Endothelial cell of umbilical vein (primary cell): ENCODE data around the gene C3orf70. TPM values are rescaled to one million over a fixed set of nuclear protein-coding genes. Genes with fewer than 3 reads are reported as not detected.

Experiments used
- BruUV-seq: library from RNA; stranded (reverse); fragments of 400-500 nt; replicated peaks from 2 replicates; lab custom pipeline; 2021; lab: Mats Ljungman, UMichigan
- CTCF ChIA-PET: fragments of 300-600, 350-600 bp; sonication (Branson Sonifier 250); formaldehyde crosslinking; loops from one replicate; lab custom pipeline; 2021; ENCODE audit warnings: antibody characterized with exemption, inconsistent platforms; lab: Charles Lee
- POLR2A ChIA-PET: fragments of 300-600, 350-600 bp; sonication (Branson Sonifier 250); formaldehyde crosslinking; loops from one replicate; lab custom pipeline; 2021; ENCODE audit warnings: antibody characterized with exemption, inconsistent platforms; lab: Charles Lee
- DNase-seq: peaks from one replicate; pipeline ENCODE4 v3.0.0-alpha.2; 2011; ENCODE audit warnings: low read depth, low spot score
- FAIRE-seq: peaks from 2 replicates; lab custom pipeline; 2011; peaks lifted over from hg19 to GRCh38; lab: Jason Lieb, UNC
- H2AFZ ChIP-seq: 2 replicates; pipeline ENCODE4 v1.6.0; 2012; ENCODE audit warnings: low read depth, low read length, control low read depth, inconsistent platforms
- H3K27ac ChIP-seq: 2 replicates; pipeline ENCODE4 v1.5.1; 2011; ENCODE audit warnings: low read depth, mild to moderate bottlenecking, control low read depth, low read length, moderate library complexity; ENCODE audit not compliant: insufficient read depth
- H3K27me3 ChIP-seq, 2 experiments: 2 replicates each; pipeline versions ENCODE4 v1.6.0 to v1.6.1; 2011; ENCODE audit warnings: low read length in 2 of 2, mixed read lengths in 1 of 2; ENCODE audit not compliant: control insufficient read depth in 2 of 2, insufficient read depth in 2 of 2
- H3K36me3 ChIP-seq, 2 experiments: 2 replicates in 1 of 2; 3 replicates in 1 of 2; pipeline ENCODE4 v1.5.1; 2011; ENCODE audit warnings: low read length in 2 of 2, mild to moderate bottlenecking in 1 of 2, moderate library complexity in 1 of 2; ENCODE audit not compliant: control insufficient read depth in 2 of 2, insufficient read depth in 2 of 2; ENCODE audit errors: extremely low read depth in 1 of 2
- H3K4me1 ChIP-seq: 3 replicates; pipeline ENCODE4 v1.5.1; 2011; ENCODE audit warnings: mild to moderate bottlenecking, low read length; ENCODE audit not compliant: control insufficient read depth, insufficient read depth; ENCODE audit errors: extremely low read depth
- H3K4me2 ChIP-seq: 2 replicates; pipeline ENCODE4 v1.6.1; 2011; ENCODE audit warnings: low read length, control low read depth, mixed read lengths; ENCODE audit not compliant: insufficient read depth
- H3K4me3 ChIP-seq, 3 experiments: fragments of 200-600 bp in 1 of 3; sonication (generic), shearing (Covaris generic) in 1 of 3; replicated peaks in 1 of 3; 2 replicates each; pipeline ENCODE4 v1.5.1; 2011 to 2016; ENCODE audit warnings: control low read depth in 3 of 3, low read length in 3 of 3, mild to moderate bottlenecking in 2 of 3, inconsistent platforms in 1 of 3, low read depth in 1 of 3, moderate library complexity in 1 of 3; ENCODE audit not compliant: insufficient read depth in 1 of 3
- H3K79me2 ChIP-seq: 2 replicates; pipeline ENCODE4 v1.6.0; 2012; ENCODE audit warnings: low read length, inconsistent platforms; ENCODE audit not compliant: control insufficient read depth, insufficient read depth
- H3K9ac ChIP-seq: replicated peaks from 2 replicates; pipeline ENCODE3; 2011; ENCODE audit warnings: low read length, control low read depth; ENCODE audit not compliant: insufficient read depth; ENCODE audit errors: extremely low read depth
- H3K9me1 ChIP-seq: replicated peaks from 3 replicates; pipeline ENCODE4 v1.6.0; 2011; ENCODE audit warnings: mild to moderate bottlenecking, low read length; ENCODE audit not compliant: control insufficient read depth, insufficient read depth; ENCODE audit errors: extremely low read depth
- H3K9me3 ChIP-seq: replicated peaks from 2 replicates; pipeline ENCODE4 v1.5.1; 2012; ENCODE audit warnings: low read length, inconsistent platforms; ENCODE audit not compliant: control insufficient read depth, insufficient read depth
- H4K20me1 ChIP-seq: replicated peaks from 2 replicates; pipeline ENCODE3; 2011; ENCODE audit warnings: mild to moderate bottlenecking, low read length; ENCODE audit not compliant: control insufficient read depth, insufficient read depth; ENCODE audit errors: extremely low read depth
- EZH2 ChIP-seq: IDR thresholded peaks from 2 replicates; pipeline ENCODE4 v1.6.1; 2012; ENCODE audit warnings: borderline replicate concordance, low read depth, mild to moderate bottlenecking, moderate library complexity, low read length, inconsistent platforms; ENCODE audit not compliant: severe bottlenecking
- FOS ChIP-seq: IDR thresholded peaks from 2 replicates; pipeline ENCODE4 v1.6.1; 2011; ENCODE audit warnings: mild to moderate bottlenecking, low read length, moderate library complexity, borderline replicate concordance; ENCODE audit not compliant: insufficient read depth
- GATA2 ChIP-seq: IDR thresholded peaks from 2 replicates; pipeline ENCODE4 v1.7.0; 2011; ENCODE audit warnings: low read depth, mild to moderate bottlenecking, moderate library complexity, mixed read lengths, low read length; ENCODE audit not compliant: insufficient read length, insufficient read depth
- JUN ChIP-seq: IDR thresholded peaks from 2 replicates; pipeline ENCODE4 v1.6.1; 2011; ENCODE audit warnings: borderline replicate concordance, low read depth; ENCODE audit not compliant: insufficient read length, insufficient read depth
- MYC ChIP-seq: IDR thresholded peaks from one replicate; pipeline ENCODE4 v1.6.1; 2011; ENCODE audit warnings: mild to moderate bottlenecking, low read depth, low read length
- POLR2A ChIP-seq: IDR thresholded peaks from 2 replicates; pipeline ENCODE4 v1.6.1; 2012; ENCODE audit warnings: low read depth, mild to moderate bottlenecking, control low read depth, low read length
- POLR2AphosphoS5 ChIP-seq: IDR thresholded peaks from 2 replicates; pipeline ENCODE4 v1.6.1; 2012; ENCODE audit warnings: low read depth, mild to moderate bottlenecking, control low read depth, low read length, moderate library complexity; ENCODE audit not compliant: insufficient read depth
- dilution Hi-C: fragments of 300-500 bp; cut with MboI; formaldehyde crosslinking; loops from one replicate; pipeline ENCODE4 v1.15.0; 2019; ENCODE audit warnings: low sequenced_read_pairs; ENCODE audit not compliant: extremely low pct_ligation_motif_present
- intact Hi-C: fragments of 100-400 bp; cut with micrococcal nuclease; formaldehyde crosslinking; loops from one replicate; pipeline ENCODE4 v1.10.0; 2022
- polyA plus RNA-seq, 4 experiments: library from polyadenylated mRNA; depleted of rRNA in 3 of 4; stranded (reverse) in 3 of 4; unstranded in 1 of 4; fragments of >200 nt; gene quantifications; 2 replicates each; pipeline versions ENCODE4 v1.2.1 to v1.2.3, GENCODE V29; 2011 to 2012; ENCODE audit warnings: missing spikeins in 1 of 4
- total RNA-seq: library from RNA; stranded (reverse); gene quantifications from 2 replicates; pipeline ENCODE4 v1.2.3, GENCODE V29; 2021
- TF ChIP-seq, protein P1 (sequence below), 2 donors: IDR thresholded peaks; 1 replicate in 1 of 2; 2 replicates in 1 of 2; pipeline ENCODE4 v1.5.1; 2011; ENCODE audit warnings: low read length in 2 of 2, mild to moderate bottlenecking in 2 of 2, moderate library complexity in 2 of 2, control low read depth in 1 of 2, inconsistent platforms in 1 of 2, low read depth in 1 of 2; ENCODE audit not compliant: insufficient read depth in 1 of 2; ENCODE audit errors: extremely low read depth in 1 of 2
- TF ChIP-seq, protein P2 (sequence below): IDR thresholded peaks from 2 replicates; pipeline ENCODE4 v1.6.1; 2011; ENCODE audit not compliant: insufficient read depth, insufficient read length

Gene C3orf70
- total and polyA plus RNA-seq, 2 donors (not counting 3 experiments of a cell fraction or from before 2014, with no cell fraction given), result 0.08 to 0.20 TPM

DNA sequence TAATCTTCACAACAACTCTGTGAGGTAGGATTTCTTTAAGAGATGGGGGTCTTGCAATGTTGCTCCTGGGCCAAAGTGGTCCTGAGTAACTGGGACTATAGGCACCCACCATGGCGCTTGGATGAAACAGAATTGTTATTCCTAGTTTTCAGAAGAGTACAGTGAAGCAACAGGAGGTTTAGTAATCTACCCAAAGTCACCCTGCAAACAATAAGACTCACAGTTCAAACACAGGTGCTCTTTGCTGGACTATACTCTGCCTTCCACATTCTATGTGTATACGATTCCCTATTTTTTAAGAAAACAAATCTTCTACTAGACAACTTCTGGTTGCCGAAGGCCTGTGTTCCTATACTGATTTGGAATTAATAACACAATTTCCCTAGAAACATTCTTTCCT lies 8.1 kb downstream of the C3orf70 start:
- Histone ChIP-seq H3K27me3 (peaks cover 10 to 25% of the 10 kb centered on the region in 2 experiments), H3K4me3 (no peak overlapping the region), H3K9ac (no peak overlapping the region), H2AFZ (no peak overlapping the region), H3K4me2 (no peak overlapping the region), H3K4me1 (no peaks in the 10 kb centered on the region), H3K36me3 (no peaks in the 10 kb centered on the region), H4K20me1 (no peaks in the 10 kb centered on the region), H3K79me2 (no peaks in the 10 kb centered on the region), H3K9me1 (no peaks in the 10 kb centered on the region), H3K27ac (no peak overlapping the region), H3K9me3 (no peaks in the 10 kb centered on the region)
- ChIA-PET POLR2A (no interaction called here), CTCF (no interaction called here)
- FAIRE-seq, result no peak
- BruUV-seq, result no TSS peak
- dilution Hi-C loops, result no loop called here
- no peak for DNase-seq
- intact Hi-C loops, result no loop called here
- TF ChIP-seq EZH2 (no peak), POLR2AphosphoS5 (no peak), JUN (no peak), FOS (no peak), POLR2A (no peak), MYC (no peak), GATA2 (no peak)
- TF ChIP-seq, protein P1, sequence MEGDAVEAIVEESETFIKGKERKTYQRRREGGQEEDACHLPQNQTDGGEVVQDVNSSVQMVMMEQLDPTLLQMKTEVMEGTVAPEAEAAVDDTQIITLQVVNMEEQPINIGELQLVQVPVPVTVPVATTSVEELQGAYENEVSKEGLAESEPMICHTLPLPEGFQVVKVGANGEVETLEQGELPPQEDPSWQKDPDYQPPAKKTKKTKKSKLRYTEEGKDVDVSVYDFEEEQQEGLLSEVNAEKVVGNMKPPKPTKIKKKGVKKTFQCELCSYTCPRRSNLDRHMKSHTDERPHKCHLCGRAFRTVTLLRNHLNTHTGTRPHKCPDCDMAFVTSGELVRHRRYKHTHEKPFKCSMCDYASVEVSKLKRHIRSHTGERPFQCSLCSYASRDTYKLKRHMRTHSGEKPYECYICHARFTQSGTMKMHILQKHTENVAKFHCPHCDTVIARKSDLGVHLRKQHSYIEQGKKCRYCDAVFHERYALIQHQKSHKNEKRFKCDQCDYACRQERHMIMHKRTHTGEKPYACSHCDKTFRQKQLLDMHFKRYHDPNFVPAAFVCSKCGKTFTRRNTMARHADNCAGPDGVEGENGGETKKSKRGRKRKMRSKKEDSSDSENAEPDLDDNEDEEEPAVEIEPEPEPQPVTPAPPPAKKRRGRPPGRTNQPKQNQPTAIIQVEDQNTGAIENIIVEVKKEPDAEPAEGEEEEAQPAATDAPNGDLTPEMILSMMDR (IDR thresholded peaks at IDR 0.05; ENCODE audit: extremely low read depth in 1 of 2, insufficient read depth in 1 of 2, low read depth in 1 of 2, low read length in 2 of 2), result no peak
- TF ChIP-seq, protein P2, sequence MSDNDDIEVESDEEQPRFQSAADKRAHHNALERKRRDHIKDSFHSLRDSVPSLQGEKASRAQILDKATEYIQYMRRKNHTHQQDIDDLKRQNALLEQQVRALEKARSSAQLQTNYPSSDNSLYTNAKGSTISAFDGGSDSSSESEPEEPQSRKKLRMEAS, result no peak
